Kidney epithelial cell (primary cell): ENCODE measurements around the gene PAX7. TPM values are rescaled to one million over a fixed set of nuclear protein-coding genes. Genes with fewer than 3 reads are reported as not detected.

Experiments used
- DNase-seq: peaks from one replicate; pipeline ENCODE4 v3.0.0-alpha.2; 2010; ENCODE audit warnings: low read depth
- H3K27me3 ChIP-seq: 2 replicates; pipeline ENCODE4 v1.6.0; 2011; ENCODE audit warnings: low read length; ENCODE audit not compliant: control insufficient read depth, insufficient read depth
- H3K36me3 ChIP-seq: 2 replicates; pipeline ENCODE4 v1.5.1; 2011; ENCODE audit warnings: low read length; ENCODE audit not compliant: control insufficient read depth, insufficient read depth
- H3K4me3 ChIP-seq: 2 replicates; pipeline ENCODE4 v1.5.1; 2011; ENCODE audit warnings: low read depth, mild to moderate bottlenecking, control low read depth, low read length
- CTCF ChIP-seq: IDR thresholded peaks from 2 replicates; pipeline ENCODE4 v1.5.1; 2011; ENCODE audit warnings: mild to moderate bottlenecking, moderate library complexity, low read length, control low read depth, inconsistent platforms; ENCODE audit not compliant: insufficient read depth, poor library complexity, severe bottlenecking
- total RNA-seq: library from RNA; depleted of rRNA; stranded (reverse); fragments of >200 nt; gene quantifications from 2 replicates; pipeline ENCODE4 v1.2.3, GENCODE V29; 2015

PAX7 gene
- total RNA-seq, 1 donor from 2014 or later = not detected

DNA sequence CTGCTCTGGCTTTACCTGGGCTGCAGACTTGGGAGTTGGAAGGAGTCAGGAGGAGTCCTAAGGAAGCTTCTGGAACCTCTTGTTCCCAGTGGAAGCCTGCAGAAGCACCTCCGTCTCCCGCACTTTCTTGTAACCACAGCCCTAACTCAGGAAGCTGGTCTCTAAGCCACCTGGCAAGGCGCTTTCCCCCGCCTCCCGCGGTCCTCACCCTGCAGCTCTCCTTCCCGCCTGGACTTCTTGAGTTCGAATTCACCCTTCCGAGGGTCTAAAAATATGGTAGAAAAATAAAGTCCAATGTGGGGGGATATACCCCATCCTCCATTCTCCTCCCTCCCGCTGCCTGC, 15.1 kb downstream of the PAX7 start:
- H3K36me3 ChIP-seq = no peaks in the 10 kb centered on the region
- DNase-seq = no peak
- TF ChIP-seq CTCF = no peak
- H3K4me3 ChIP-seq = no peak overlapping the region
- peaks cover 83% of the 10 kb centered on the region for H3K27me3 ChIP-seq

GRCh38 chr1:18646091-18646785, 15.6 kb downstream of the PAX7 start:
- DNase-seq = no peak
- Histone ChIP-seq H3K4me3 (no peak overlapping the region), H3K36me3 (no peaks in the 10 kb centered on the region), H3K27me3 (peaks cover 80% of the 10 kb centered on the region)
- no peak for TF ChIP-seq CTCF

- H3K4me3 ChIP-seq = no peak overlapping the region
- no peak for DNase-seq
- H3K27me3 ChIP-seq = peaks cover 76% of the 10 kb centered on the region
- no peak for TF ChIP-seq CTCF
- no peaks in the 10 kb centered on the region for H3K36me3 ChIP-seq
These were observed 16.3 kb downstream of the PAX7 start for GRCh38 chr1:18646786-18647410.

- no peak for DNase-seq
- H3K4me3 ChIP-seq = no peak overlapping the region
- H3K27me3 ChIP-seq = peaks cover 74% of the 10 kb centered on the region
- no peaks in the 10 kb centered on the region for H3K36me3 ChIP-seq
- no peak for TF ChIP-seq CTCF
These were observed 17.1 kb downstream of the PAX7 start for GRCh38 chr1:18647681-18648214.

- peaks cover 70% of the 10 kb centered on the region for H3K27me3 ChIP-seq
These were observed 19.2 kb downstream of the PAX7 start for GRCh38 chr1:18649693-18650370.

More at GRCh38 chr1:18649693-18650370, 19.2 kb downstream of the PAX7 start:
- H3K36me3 ChIP-seq = no peaks in the 10 kb centered on the region
- no peak for DNase-seq
- H3K4me3 ChIP-seq = no peak overlapping the region
- TF ChIP-seq CTCF = no peak
